GM12878 (cell line): ENCODE measurements around the gene ABHD17A. TPM values are rescaled to one million over a fixed set of nuclear protein-coding genes. Genes with fewer than 3 reads are reported as not detected.

Source experiments
- E2F4 ChIP-seq: IDR thresholded peaks from 2 replicates; pipeline ENCODE4 v1.6.1; 2012; ENCODE audit warnings: low read depth, low read length, improper control_type of control experiment
- IRF3 ChIP-seq: fragments of 450-650 bp; IDR thresholded peaks from 2 replicates; pipeline ENCODE4 v1.6.1; 2014; ENCODE audit warnings: mild to moderate bottlenecking
- PKNOX1 ChIP-seq: fragments of 450-650 bp; IDR thresholded peaks from 2 replicates; pipeline ENCODE4 v1.6.1; 2016; ENCODE audit warnings: mild to moderate bottlenecking
- POLR2AphosphoS2 ChIP-seq: IDR thresholded peaks from 2 replicates; pipeline ENCODE4 v1.6.1; 2011; ENCODE audit warnings: low read depth, mild to moderate bottlenecking, low read length, improper control_type of control experiment, moderate library complexity
- RELB ChIP-seq: fragments of 450-650 bp; IDR thresholded peaks from 2 replicates; pipeline ENCODE4 v1.6.1; 2017; ENCODE audit warnings: low read depth, mild to moderate bottlenecking, moderate library complexity
- SMC3 ChIP-seq: IDR thresholded peaks from 2 replicates; pipeline ENCODE4 v1.6.1; 2011; ENCODE audit warnings: low read length, improper control_type of control experiment, borderline replicate concordance
- ZNF687 ChIP-seq: fragments of 450-650 bp; IDR thresholded peaks from 2 replicates; pipeline ENCODE4 v1.6.1; 2017; ENCODE audit warnings: mild to moderate bottlenecking, moderate library complexity
- polyA plus RNA-seq, 11 experiments: library from polyadenylated mRNA; depleted of rRNA in 4 of 11; unstranded in 6 of 11; stranded (reverse) in 5 of 11; fragments of >200 nt; fragmentation: Nextera tagmentation in 4 of 11; fragmentation: Illumina TruSeq in 1 of 11; extraction: Ambion mirVana in 4 of 11; extraction: Trizol in 1 of 11; gene quantifications; 1 replicate in 1 of 11; 2 replicates in 10 of 11; pipeline versions ENCODE4 v1.2.1 to v1.2.3, GENCODE V29; 2011 to 2016; ENCODE audit warnings: inconsistent platforms in 2 of 11, missing spikeins in 2 of 11, low read depth in 1 of 11
- total RNA-seq, 4 experiments: library from RNA; depleted of rRNA in 3 of 4; stranded (reverse); fragments of >200 nt in 3 of 4; fragmentation: Illumina TruSeq in 1 of 4; extraction: Trizol in 1 of 4; gene quantifications; 2 replicates each; pipeline versions ENCODE4 v1.2.1 to v1.2.3, GENCODE V29; 2013 to 2021

The ABHD17A gene
- total and polyA plus RNA-seq, 10 of the 15 experiments (the other 5 are each of a cell fraction or from before 2014, with no cell fraction given) = 0.13 to 126 (median 28.8) TPM; not detected in 1

- TF ChIP-seq RELB (no peak), POLR2AphosphoS2 (no peak), ZNF687 (no peak), PKNOX1 (0 out of 2 replicates have a peak, but pooled peaks have one; percentile 8), E2F4 (no peak), IRF3 (no peak), SMC3 (no peak)
Measured at GRCh38 chr19:1862424-1863327, 22.6 kb downstream of the ABHD17A start (continued).
